Measurements from ENCODE around the gene ZC3HAV1L. TPM values are rescaled to one million over a fixed set of nuclear protein-coding genes. Genes with fewer than 3 reads are reported as not detected.

The ZC3HAV1L gene
- total RNA-seq, 1 experiment from 2014 or later = 34.2 TPM

DNA sequence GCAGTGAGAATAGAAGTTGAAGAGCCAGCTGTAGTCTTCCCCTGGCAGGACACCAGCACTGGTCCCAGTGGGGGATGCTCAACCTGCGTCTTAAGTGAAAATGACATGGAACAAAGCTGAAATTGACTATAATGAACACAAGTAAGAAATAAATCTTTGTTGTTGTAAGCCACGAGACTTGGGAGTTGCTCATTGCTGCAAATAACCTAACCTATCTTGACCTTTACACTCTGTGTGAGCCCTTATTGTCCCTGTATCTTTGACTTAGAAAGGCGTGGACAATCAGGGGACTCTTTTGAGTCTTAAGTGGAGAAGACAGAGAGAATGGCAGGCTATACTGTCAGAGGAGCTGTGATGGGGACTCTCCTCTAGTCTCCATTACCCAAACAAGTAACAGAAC is 16.9 kb downstream of the ZC3HAV1L start:
- Histone ChIP-seq H3K4me3 (no peak overlapping the region), H3K36me3 (ENCODE audit: low read depth) (peaks cover 6% of the 10 kb centered on the region; the same call in 1 of the 2 replicates), H3K79me2 (ENCODE audit: low read depth) (no peaks in the 10 kb centered on the region), H3K27me3 (ENCODE audit: insufficient read depth, low read depth) (no peaks in the 10 kb centered on the region), H3K9me3 (ENCODE audit: insufficient read depth, low read depth) (no peaks in the 10 kb centered on the region), H3K9me2 (ENCODE audit: insufficient read depth) (no peaks in the 10 kb centered on the region), H3K4me2 (no peak overlapping the region), H3F3A (ENCODE audit: insufficient read depth, low read depth) (peaks cover 27% of the 10 kb centered on the region; the same call in 1 of the 2 replicates), H4K20me1 (ENCODE audit: insufficient read depth) (no peaks in the 10 kb centered on the region; the same call in 1 of the 2 replicates), H2AFZ (no peak overlapping the region), H3K27ac (no peak overlapping the region), H3K4me1 (replicated peaks; ENCODE audit: insufficient read depth) (no peaks in the 10 kb centered on the region)
- POLR2A ChIA-PET (ENCODE audit: unreplicated experiment) = no interaction called here
- no TSS peak for BruUV-seq (replicated peaks)
- intact Hi-C loops (cut with micrococcal nuclease; ENCODE audit: unreplicated experiment) = no loop called here
- CTCF ChIA-PET = interaction anchor here (1.1 kb wide), 1 partner anchor 56 kb away, joined by 3 read pairs; no protein-coding TSS in a partner anchor
- DNase-seq = no peak
- TF ChIP-seq CTCF (conservative IDR thresholded peaks at IDR 0.05) (no peak), EZH2 (IDR thresholded peaks at IDR 0.05; ENCODE audit: low read depth) (no peak)

DNA sequence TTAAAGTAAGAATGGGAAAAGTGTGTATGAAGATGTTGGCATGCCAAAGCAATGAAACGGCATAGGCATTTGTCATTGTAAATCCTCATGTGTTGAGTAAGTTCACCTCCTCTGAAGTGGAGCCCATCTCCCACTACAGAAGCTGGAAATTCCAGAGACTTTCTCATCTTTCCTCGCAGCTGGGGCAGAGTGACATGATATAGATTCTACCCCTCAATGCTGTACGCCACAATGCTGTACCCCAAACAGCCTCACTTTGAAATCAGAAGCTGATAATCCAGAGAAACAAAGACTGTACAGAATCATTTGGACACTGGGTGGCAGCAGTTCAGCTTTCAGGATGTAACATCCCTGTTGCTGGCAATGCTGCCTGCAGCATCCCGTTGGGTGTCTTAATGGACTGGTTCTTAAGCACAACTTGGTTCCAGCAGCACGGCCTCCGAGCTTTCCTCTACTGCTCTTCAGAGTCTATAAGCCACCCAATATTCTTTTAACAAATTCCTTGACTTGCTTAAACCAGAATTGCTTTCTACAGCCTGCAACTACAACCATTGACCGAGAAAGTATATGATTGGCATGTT is 18.8 kb downstream of the ZC3HAV1L start:
- POLR2A ChIA-PET (ENCODE audit: unreplicated experiment) = interaction anchor here (0.6 kb wide), 2 partner anchors 19 to 31 kb away, joined by 4 read pairs; no protein-coding TSS in a partner anchor
- no peak overlapping the region for H2AFZ ChIP-seq
- no peak overlapping the region for H3K4me2 ChIP-seq

GRCh38 chr7:139011373-139011772 is 24.5 kb downstream of the ZC3HAV1L start:
- BruUV-seq (replicated peaks) = no TSS peak
- no peaks in the 10 kb centered on the region for H4K20me1 ChIP-seq (ENCODE audit: insufficient read depth)
- H3K4me1 ChIP-seq (replicated peaks; ENCODE audit: insufficient read depth) = no peaks in the 10 kb centered on the region
- no peaks in the 10 kb centered on the region for H3K9me2 ChIP-seq (ENCODE audit: insufficient read depth)
- DNase-seq = no peak
- no peaks in the 10 kb centered on the region for H3F3A ChIP-seq (ENCODE audit: insufficient read depth, low read depth)
- POLR2A ChIA-PET (ENCODE audit: unreplicated experiment) = no interaction called here
- no peak overlapping the region for H3K27ac ChIP-seq
- intact Hi-C loops (cut with micrococcal nuclease; ENCODE audit: unreplicated experiment) = no loop called here
- H3K4me2 ChIP-seq = no peak overlapping the region
- H2AFZ ChIP-seq = no peak overlapping the region
- no peaks in the 10 kb centered on the region for H3K36me3 ChIP-seq (ENCODE audit: low read depth)
- H3K4me3 ChIP-seq = no peak overlapping the region
- TF ChIP-seq EZH2 (IDR thresholded peaks at IDR 0.05; ENCODE audit: low read depth) = no peak
- TF ChIP-seq CTCF (conservative IDR thresholded peaks at IDR 0.05) = no peak
- no peaks in the 10 kb centered on the region for H3K27me3 ChIP-seq (ENCODE audit: insufficient read depth, low read depth)
- CTCF ChIA-PET = no interaction called here
- no peaks in the 10 kb centered on the region for H3K79me2 ChIP-seq (ENCODE audit: low read depth)
- no peaks in the 10 kb centered on the region; the same call in 1 of the 2 replicates for H3K9me3 ChIP-seq (ENCODE audit: insufficient read depth, low read depth)

More for the DNA sequence above, 18.8 kb downstream of the ZC3HAV1L start:
- H3K36me3 ChIP-seq (ENCODE audit: low read depth) = no peaks in the 10 kb centered on the region
- no TSS peak for BruUV-seq (replicated peaks)
- H3K4me1 ChIP-seq (replicated peaks; ENCODE audit: insufficient read depth) = no peaks in the 10 kb centered on the region
- TF ChIP-seq EZH2 (IDR thresholded peaks at IDR 0.05; ENCODE audit: low read depth) = no peak
- peak; percentile 83 for TF ChIP-seq CTCF (conservative IDR thresholded peaks at IDR 0.05)
- CTCF ChIA-PET = interaction anchor here (0.6 to 1.1 kb wide), 6 partner anchors 12 to 986 kb away, joined by 3 to 13 read pairs (median 8); no protein-coding TSS in a partner anchor
- H3K27me3 ChIP-seq (ENCODE audit: insufficient read depth, low read depth) = no peaks in the 10 kb centered on the region
- H3K9me2 ChIP-seq (ENCODE audit: insufficient read depth) = no peaks in the 10 kb centered on the region
- H4K20me1 ChIP-seq (ENCODE audit: insufficient read depth) = no peaks in the 10 kb centered on the region; the same call in 1 of the 2 replicates
- H3K27ac ChIP-seq = no peak overlapping the region
- intact Hi-C loops (cut with micrococcal nuclease; ENCODE audit: unreplicated experiment) = loop anchor here (1.0 kb wide), 1 partner anchor 58 kb away; no protein-coding TSS in a partner anchor
- peak; percentile 51 to 56 for DNase-seq
- peaks cover 22% of the 10 kb centered on the region; the same call in 1 of the 2 replicates for H3F3A ChIP-seq (ENCODE audit: insufficient read depth, low read depth)
- no peak overlapping the region for H3K4me3 ChIP-seq
- H3K79me2 ChIP-seq (ENCODE audit: low read depth) = no peaks in the 10 kb centered on the region
- H3K9me3 ChIP-seq (ENCODE audit: insufficient read depth, low read depth) = no peaks in the 10 kb centered on the region
